Heart right ventricle (tissue), 16 donors: ENCODE data around the gene RAB20. TPM values are rescaled to one million over a fixed set of nuclear protein-coding genes. Genes with fewer than 3 reads are reported as not detected.

Experiments used
- ATAC-seq, 8 donors: fragments of 200-7000 bp; cut with Tn5 transposase; one replicate each; pipeline ENCODE4 v1.9.1; 2020; ENCODE audit warnings: mild to moderate bottlenecking in 8 of 8, moderate library complexity in 8 of 8, moderate number of reproducible peaks in 1 of 8
- DNase-seq, 2 donors: peaks; one replicate each; pipeline ENCODE4 v3.0.0-alpha.2; 2020
- H3K27ac ChIP-seq, 10 donors: fragments of 200-600 bp; sonication (generic) in 2 of 10; one replicate each; pipeline versions ENCODE4 v1.5.0 to v1.8.0; 2020 to 2022; ENCODE audit warnings: mild to moderate bottlenecking in 3 of 10
- H3K27me3 ChIP-seq, 7 donors: fragments of 200-600 bp; one replicate each; pipeline ENCODE4 v1.8.0; 2021 to 2022; ENCODE audit warnings: mild to moderate bottlenecking in 2 of 7
- H3K36me3 ChIP-seq, 9 donors: fragments of 200-600 bp; sonication (generic) in 1 of 9; one replicate each; pipeline versions ENCODE4 v1.5.0 to v1.8.0; 2020 to 2022; ENCODE audit warnings: mild to moderate bottlenecking in 2 of 9
- H3K4me1 ChIP-seq, 9 donors: fragments of 200-600 bp; sonication (generic) in 1 of 9; one replicate each; pipeline versions ENCODE4 v1.5.0 to v1.8.0; 2020 to 2022; ENCODE audit warnings: mild to moderate bottlenecking in 4 of 9
- H3K4me3 ChIP-seq, 10 donors: fragments of 200-600 bp; sonication (generic) in 2 of 10; one replicate each; pipeline versions ENCODE4 v1.5.0 to v1.8.0; 2020 to 2022; ENCODE audit warnings: mild to moderate bottlenecking in 7 of 10, moderate library complexity in 2 of 10
- H3K9me3 ChIP-seq, 11 donors: fragments of 200-600 bp in 10 of 11; sonication (generic) in 2 of 11; one replicate each; pipeline versions ENCODE4 v1.5.0 to v1.8.0; 2013 to 2022; ENCODE audit warnings: mild to moderate bottlenecking in 2 of 11, control low read depth in 1 of 11, moderate library complexity in 1 of 11
- CTCF ChIP-seq, 9 donors: fragments of 200-600 bp; sonication (generic) in 2 of 9; IDR thresholded peaks; one replicate each; pipeline versions ENCODE4 v1.5.0 to v1.8.0; 2021 to 2022; ENCODE audit warnings: antibody characterized with exemption in 9 of 9, mild to moderate bottlenecking in 5 of 9, moderate library complexity in 1 of 9
- WGBS, 2 donors: extraction: QIAGEN DNeasy Blood & Tissue Kit; methylation state at CpG; one replicate each; pipeline ENCODE4 v1.1.7; 2013; ENCODE audit warnings: inconsistent platforms in 1 of 2; 5-methylcytosine and 5-hydroxymethylcytosine counted together
- intact Hi-C, 10 donors: fragments of 100-400 bp; cut with DNase I; formaldehyde crosslinking; loops; one replicate each; pipeline versions ENCODE4 v1.11.1 to v1.14.2; 2022
- polyA plus RNA-seq, 2 donors: library from polyadenylated mRNA; stranded (reverse); fragments of 200-250 nt; gene quantifications; one replicate each; pipeline ENCODE4 v1.2.3, GENCODE V29; 2013
- total RNA-seq, 10 donors: library from RNA; stranded (reverse); fragmentation: NEBNext Ultra II Directional in 3 of 10; extraction: Animal tissue kit (Norgen Biotek cat#: 25700) in 3 of 10; gene quantifications; one replicate each; pipeline versions ENCODE4 v1.2.1 to v1.2.4, GENCODE V29; 2021 to 2023
- donor health status: Arrhythmogenic right ventricular cardiomyopathy.
- donor health status: ischemic (EF 13 %, LVEDD 7.1; RV severe dilation, severe dysfunction).
- donor health status: healthy with polysubstance abuse.
- donor health status: DM: no; HTN: yes; CAD: no.
- donor health status: DM: no; HTN: no; CAD: no.
- donor health status: ischemic (EF 25% LVEDD 6.9; RV normal size, moderate dysfunction).
- donor health status: ischemic (EF 25% LVEDD 5.7; RV mildly dilated, moderate dysfunction).
- donor health status: healthy.
- donor health status: DM: yes; HTN: yes; CAD: no.
- donor health status: Ischemic cardiomyopathy.
- donor health status: ischemic (EF 35%, LVEDD 5.7; RV mildly dilated, moderate dysfunction).
- donor health status: nonischemic (EF 11% LVEDD 7.7; RV severe dilation, severe dysfunction).
- donor health status: DM: yes; HTN: yes; CAD: no.
- donor health status: PGD.
- donor health status: ischemic (EF 29% LVEDD 5.4; RV normal size, mild dysfunction).
- donor health status: nonischemic (EF 23%, LVEDD 6.1; RV moderate dilation, normal function).

RAB20 gene
- total and polyA plus RNA-seq, 12 donors, result 5.4 to 40.8 (median 12.5) TPM

DNA sequence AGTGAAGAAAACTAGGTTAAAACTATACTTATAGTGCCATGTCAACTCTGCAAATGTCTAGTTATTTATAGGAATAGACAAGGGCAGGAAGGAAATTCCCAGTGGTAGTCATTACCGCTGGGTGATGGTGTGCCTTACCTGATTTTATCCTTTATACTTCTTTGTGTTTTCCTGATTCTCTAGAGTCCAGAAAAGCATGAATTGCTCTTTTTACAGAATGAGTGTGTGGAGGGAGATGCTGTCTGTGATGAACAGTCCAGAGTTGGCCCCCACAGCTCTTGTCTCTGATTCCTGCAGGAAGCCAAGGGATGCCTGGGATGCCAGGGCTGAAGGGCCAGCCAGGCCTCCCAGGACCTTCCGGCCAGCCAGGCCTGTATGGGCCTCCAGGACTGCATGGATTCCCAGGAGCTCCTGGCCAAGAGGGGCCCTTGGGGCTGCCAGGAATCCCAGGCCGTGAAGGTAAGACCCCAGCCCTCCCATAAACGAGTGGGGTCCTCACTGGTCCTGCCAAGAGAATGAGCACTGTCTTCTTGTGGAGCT lies 83.7 kb downstream of the RAB20 start:
- ATAC-seq (peak in 4 of 8 donors; percentile 41 to 66 (median 51)), DNase-seq (no peak)
- intact Hi-C loops, result no loop called here
- H3K36me3 ChIP-seq, result peaks cover 0 to 91% (median 53%) of the 10 kb centered on the region in 9 donors
- WGBS, 2 donors, result 56 to 62% methylated on average over 4 of the region's 4 CpGs
- H3K4me3 ChIP-seq, result no peak overlapping the region
- H3K27me3 ChIP-seq, result no peaks in the 10 kb centered on the region
- H3K27ac ChIP-seq, result peak overlapping the region in 4 of 10 donors; percentile 26 to 56 (median 30)
- H3K9me3 ChIP-seq, result no peaks in the 10 kb centered on the region
- TF ChIP-seq CTCF (IDR thresholded peaks at IDR 0.05), result no peak
- H3K4me1 ChIP-seq, result peaks cover 5 to 36% (median 14%) of the 10 kb centered on the region in 9 donors

DNA sequence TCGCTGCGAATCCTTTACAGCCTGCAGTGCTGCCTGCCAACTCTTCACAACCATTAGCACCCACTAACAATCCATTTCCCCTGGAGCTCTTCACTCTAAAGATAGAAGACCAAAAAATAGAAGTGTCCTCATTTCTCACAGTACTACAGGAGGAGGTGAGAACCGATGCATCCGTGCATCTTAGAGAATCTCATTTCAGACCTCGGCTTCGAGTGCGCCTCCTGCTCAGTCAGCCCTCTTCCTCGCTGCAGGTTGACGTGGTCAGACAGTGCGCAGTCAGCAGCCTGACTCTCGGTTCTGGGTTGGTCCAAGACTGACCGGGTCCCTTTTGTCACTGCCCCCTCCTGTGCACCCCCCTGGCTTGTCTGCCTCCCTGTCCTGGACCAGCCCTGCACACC lies 85.3 kb downstream of the RAB20 start:
- intact Hi-C loops, result no loop called here
- TF ChIP-seq CTCF (IDR thresholded peaks at IDR 0.05), result no peak
- H3K27ac ChIP-seq, result no peak overlapping the region
- H3K27me3 ChIP-seq, result no peaks in the 10 kb centered on the region
- no peaks in the 10 kb centered on the region for H3K9me3 ChIP-seq
- H3K36me3 ChIP-seq, result peaks cover 0 to 96% (median 51%) of the 10 kb centered on the region in 9 donors
- H3K4me3 ChIP-seq, result no peak overlapping the region
- H3K4me1 ChIP-seq, result peaks cover 6 to 44% (median 19%) of the 10 kb centered on the region in 9 donors
- DNase-seq (no peak), ATAC-seq (no peak)
- 87 to 88% methylated on average over 12 of the region's 12 CpGs for WGBS, 2 donors

DNA sequence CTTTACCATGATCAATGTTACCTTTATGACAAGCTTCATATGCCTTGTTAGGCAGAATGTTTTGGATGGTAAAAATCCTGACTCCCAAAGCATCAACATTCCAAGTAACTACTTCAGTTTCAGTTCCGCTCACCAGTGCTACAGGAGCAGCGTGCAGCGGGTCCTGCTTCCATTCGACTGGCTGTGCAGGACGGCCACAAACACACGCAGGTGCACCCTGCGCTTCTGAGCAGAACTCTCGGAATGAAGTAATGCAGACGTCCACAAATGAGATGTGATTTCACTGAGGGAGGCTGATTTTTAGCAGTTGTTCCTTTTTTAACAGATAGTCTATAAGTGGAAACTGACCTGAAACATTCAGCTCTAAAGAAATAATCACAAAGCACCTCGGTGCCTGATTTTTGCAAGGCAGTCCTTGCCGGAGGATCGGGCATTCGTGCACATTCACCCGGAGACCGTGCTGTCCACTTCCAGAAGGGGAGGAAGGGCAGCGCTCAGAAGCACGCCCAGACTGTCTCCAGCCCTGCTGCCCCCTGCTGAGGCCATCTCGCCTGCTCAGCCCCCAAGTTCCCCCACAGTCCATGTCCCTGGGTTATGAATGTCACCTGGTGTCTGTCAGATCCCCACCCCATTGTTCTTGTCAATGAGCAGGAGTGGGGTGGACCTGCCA lies 85.8 kb downstream of the RAB20 start:
- H3K4me1 ChIP-seq, result peaks cover 8 to 50% (median 20%) of the 10 kb centered on the region in 9 donors
- no peak for ATAC-seq
- DNase-seq, result no peak
- no peak overlapping the region for H3K27ac ChIP-seq
- H3K27me3 ChIP-seq, result no peaks in the 10 kb centered on the region
- 87 to 92% methylated on average over 18 of the region's 18 CpGs for WGBS, 2 donors
- intact Hi-C loops, result no loop called here
- no peak overlapping the region for H3K4me3 ChIP-seq
- H3K9me3 ChIP-seq, result no peaks in the 10 kb centered on the region
- no peak for TF ChIP-seq CTCF (IDR thresholded peaks at IDR 0.05)
- peaks cover 0 to 100% (median 56%) of the 10 kb centered on the region in 9 donors for H3K36me3 ChIP-seq

DNA sequence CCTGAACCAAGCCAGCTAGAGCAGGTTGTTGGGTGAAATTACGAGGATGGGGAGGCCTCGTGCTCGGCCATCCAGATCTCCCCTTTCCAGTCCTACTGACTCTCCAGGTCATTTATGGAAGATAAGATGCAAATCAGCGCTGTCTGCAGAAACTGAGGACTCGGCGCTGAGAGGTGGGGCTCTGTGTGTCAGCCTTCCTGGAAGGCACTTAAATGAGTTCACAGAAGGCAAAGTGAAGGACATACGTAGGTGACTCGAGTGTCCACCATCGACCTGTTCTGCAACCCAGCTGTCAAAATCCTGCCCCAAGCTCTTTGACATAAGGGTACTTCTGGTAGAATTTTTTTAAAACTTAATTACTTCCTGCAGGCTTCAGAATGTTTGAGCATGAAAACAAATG lies 86.4 kb downstream of the RAB20 start:
- Histone ChIP-seq H3K36me3 (peaks cover 0 to 100% (median 56%) of the 10 kb centered on the region in 9 donors), H3K27ac (no peak overlapping the region), H3K4me3 (no peak overlapping the region), H3K4me1 (peaks cover 8 to 51% (median 20%) of the 10 kb centered on the region in 9 donors), H3K27me3 (no peaks in the 10 kb centered on the region), H3K9me3 (no peaks in the 10 kb centered on the region)
- TF ChIP-seq CTCF (IDR thresholded peaks at IDR 0.05), result no peak
- 75 to 82% methylated on average over 9 of the region's 9 CpGs for WGBS, 2 donors
- DNase-seq, result no peak
- intact Hi-C loops, result no loop called here
- ATAC-seq, result no peak
